K562 (cell line): ENCODE measurements around the gene DDAH2. TPM values are rescaled to one million over a fixed set of nuclear protein-coding genes. Genes with fewer than 3 reads are reported as not detected.

ENCODE experiments used
- ATF1 ChIP-seq, 2 experiments: fragments of 450-650 bp in 1 of 2; IDR thresholded peaks; 2 replicates each; pipeline ENCODE4 v1.6.1; 2016; ENCODE audit warnings: missing compliant biosample characterization in 1 of 2, missing genetic modification characterization in 1 of 2
- BCLAF1 ChIP-seq, 2 experiments: fragments of 450-650 bp in 1 of 2; IDR thresholded peaks; 2 replicates each; pipeline ENCODE4 v1.6.1; 2011 to 2017; ENCODE audit warnings: low read depth in 2 of 2, antibody characterized with exemption in 1 of 2, borderline replicate concordance in 1 of 2, low read length in 1 of 2, mild to moderate bottlenecking in 1 of 2, mixed read lengths in 1 of 2; ENCODE audit not compliant: control insufficient read depth in 1 of 2
- BDP1 ChIP-seq: IDR thresholded peaks from 3 replicates; pipeline ENCODE4 v1.6.1; 2011; ENCODE audit not compliant: insufficient read length, insufficient read depth
- CBX2 ChIP-seq: fragments of 200-600 bp; sonication (generic); IDR thresholded peaks from one replicate; pipeline ENCODE4 v1.6.1; 2012; ENCODE audit warnings: mild to moderate bottlenecking, low read length, inconsistent platforms; ENCODE audit not compliant: insufficient read depth, poor library complexity, severe bottlenecking
- CHD1 ChIP-seq: fragments of 200-600 bp; sonication (generic); IDR thresholded peaks from one replicate; pipeline ENCODE4 v1.6.1; 2012; ENCODE audit warnings: mild to moderate bottlenecking, moderate library complexity, low read length, inconsistent platforms
- ELF2 ChIP-seq: fragments of 250-450 bp; sonication (Bioruptor Pico); IDR thresholded peaks from 2 replicates; pipeline ENCODE4 v1.5.0; 2021; ENCODE audit warnings: mild to moderate bottlenecking
- KHSRP ChIP-seq: fragments of 450-650 bp; IDR thresholded peaks from 2 replicates; pipeline ENCODE4 v1.6.1; 2017
- MLX ChIP-seq, 2 experiments: fragments of 450-650 bp in 1 of 2; sonication (generic) in 1 of 2; formaldehyde crosslinking; conservative IDR thresholded peaks; 2 replicates each; pipeline versions ENCODE4 v1.4.0 to v1.8.1; 2020 to 2022; ENCODE audit warnings: mild to moderate bottlenecking in 1 of 2, missing genetic modification reagents in 1 of 2
- THRB ChIP-seq: fragments of 450-650 bp; formaldehyde crosslinking; conservative IDR thresholded peaks from 2 replicates; pipeline ENCODE4 v1.4.0; 2022; ENCODE audit warnings: mild to moderate bottlenecking, missing genetic modification characterization
- ZBTB12 ChIP-seq: fragments of 250-450 bp; sonication (Bioruptor Pico); IDR thresholded peaks from 2 replicates; pipeline ENCODE4 v1.4.0; 2020
- polyA plus RNA-seq, 8 experiments: library from polyadenylated mRNA; depleted of rRNA in 4 of 8; stranded (reverse) in 5 of 8; unstranded in 3 of 8; fragments of >200 nt; fragmentation: Nextera tagmentation in 2 of 8; fragmentation: Illumina TruSeq in 1 of 8; extraction: Ambion mirVana in 2 of 8; extraction: Trizol in 1 of 8; gene quantifications; 2 replicates each; pipeline versions ENCODE4 v1.2.1 to v1.2.3, GENCODE V29; 2011 to 2014; ENCODE audit warnings: inconsistent platforms in 1 of 8, missing spikeins in 1 of 8
- total RNA-seq, 7 experiments: library from RNA; depleted of rRNA in 6 of 7; stranded (reverse); fragments of >200 nt in 6 of 7; fragmentation: Illumina TruSeq in 2 of 7; extraction: Trizol in 2 of 7; gene quantifications; 2 replicates each; pipeline versions ENCODE4 v1.2.1 to v1.2.3, GENCODE V29; 2011 to 2021; ENCODE audit warnings: low replicate concordance in 1 of 7
- TF ChIP-seq, protein P1 (sequence below): fragments of 450-650 bp; formaldehyde crosslinking; IDR thresholded peaks from 2 replicates; pipeline ENCODE4 v1.4.0; 2020; ENCODE audit warnings: mild to moderate bottlenecking, moderate library complexity
- TF ChIP-seq, protein P2 (sequence below): fragments of 250-450 bp; sonication (Bioruptor Pico); IDR thresholded peaks from 2 replicates; pipeline ENCODE4 v1.5.0; 2022; ENCODE audit warnings: mild to moderate bottlenecking
- TF ChIP-seq, protein P3 (sequence below): sonication (generic); formaldehyde crosslinking; IDR thresholded peaks from 2 replicates; pipeline ENCODE4 v1.8.1; 2023; ENCODE audit warnings: mild to moderate bottlenecking, missing genetic modification reagents

DDAH2 gene
- total and polyA plus RNA-seq, 9 of the 15 experiments (the other 6 are each of a cell fraction or from before 2014, with no cell fraction given): 1.8 to 45.4 (median 21.4) TPM

GRCh38 chr6:31736021-31736767 is 7.1 kb upstream of the DDAH2 start, which contains the start of gene CLIC1 (continued):
- TF ChIP-seq, protein P1, sequence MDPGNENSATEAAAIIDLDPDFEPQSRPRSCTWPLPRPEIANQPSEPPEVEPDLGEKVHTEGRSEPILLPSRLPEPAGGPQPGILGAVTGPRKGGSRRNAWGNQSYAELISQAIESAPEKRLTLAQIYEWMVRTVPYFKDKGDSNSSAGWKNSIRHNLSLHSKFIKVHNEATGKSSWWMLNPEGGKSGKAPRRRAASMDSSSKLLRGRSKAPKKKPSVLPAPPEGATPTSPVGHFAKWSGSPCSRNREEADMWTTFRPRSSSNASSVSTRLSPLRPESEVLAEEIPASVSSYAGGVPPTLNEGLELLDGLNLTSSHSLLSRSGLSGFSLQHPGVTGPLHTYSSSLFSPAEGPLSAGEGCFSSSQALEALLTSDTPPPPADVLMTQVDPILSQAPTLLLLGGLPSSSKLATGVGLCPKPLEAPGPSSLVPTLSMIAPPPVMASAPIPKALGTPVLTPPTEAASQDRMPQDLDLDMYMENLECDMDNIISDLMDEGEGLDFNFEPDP (CRISPR knock-in tag): peak; percentile 81
- no peak for TF ChIP-seq CBX2
- TF ChIP-seq ZBTB12 (CRISPR knock-in tag): no peak
- peak; percentile 91 for TF ChIP-seq THRB
- TF ChIP-seq BCLAF1 (IDR thresholded peaks at IDR 0.05; ENCODE audit: borderline replicate concordance in 1 of 2, control insufficient read depth in 1 of 2, low read depth in 2 of 2, low read length in 1 of 2): no peak
- TF ChIP-seq CHD1: peak; percentile 97
- 0 out of 2 replicates have a peak, but pooled peaks have one; percentile 23 for TF ChIP-seq KHSRP
- peak; percentile 93 for TF ChIP-seq ELF2
- TF ChIP-seq ATF1 (CRISPR knock-in tag; IDR thresholded peaks at IDR 0.05): no peak
- peak; percentile 69 for TF ChIP-seq ATF1 (tag; IDR thresholded peaks at IDR 0.05)
- TF ChIP-seq, protein P2, sequence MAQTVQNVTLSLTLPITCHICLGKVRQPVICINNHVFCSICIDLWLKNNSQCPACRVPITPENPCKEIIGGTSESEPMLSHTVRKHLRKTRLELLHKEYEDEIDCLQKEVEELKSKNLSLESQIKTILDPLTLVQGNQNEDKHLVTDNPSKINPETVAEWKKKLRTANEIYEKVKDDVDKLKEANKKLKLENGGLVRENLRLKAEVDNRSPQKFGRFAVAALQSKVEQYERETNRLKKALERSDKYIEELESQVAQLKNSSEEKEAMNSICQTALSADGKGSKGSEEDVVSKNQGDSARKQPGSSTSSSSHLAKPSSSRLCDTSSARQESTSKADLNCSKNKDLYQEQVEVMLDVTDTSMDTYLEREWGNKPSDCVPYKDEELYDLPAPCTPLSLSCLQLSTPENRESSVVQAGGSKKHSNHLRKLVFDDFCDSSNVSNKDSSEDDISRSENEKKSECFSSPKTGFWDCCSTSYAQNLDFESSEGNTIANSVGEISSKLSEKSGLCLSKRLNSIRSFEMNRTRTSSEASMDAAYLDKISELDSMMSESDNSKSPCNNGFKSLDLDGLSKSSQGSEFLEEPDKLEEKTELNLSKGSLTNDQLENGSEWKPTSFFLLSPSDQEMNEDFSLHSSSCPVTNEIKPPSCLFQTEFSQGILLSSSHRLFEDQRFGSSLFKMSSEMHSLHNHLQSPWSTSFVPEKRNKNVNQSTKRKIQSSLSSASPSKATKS (CRISPR knock-in tag): 0 out of 2 replicates have a peak, but pooled peaks have one; percentile 43
- TF ChIP-seq, protein P3, sequence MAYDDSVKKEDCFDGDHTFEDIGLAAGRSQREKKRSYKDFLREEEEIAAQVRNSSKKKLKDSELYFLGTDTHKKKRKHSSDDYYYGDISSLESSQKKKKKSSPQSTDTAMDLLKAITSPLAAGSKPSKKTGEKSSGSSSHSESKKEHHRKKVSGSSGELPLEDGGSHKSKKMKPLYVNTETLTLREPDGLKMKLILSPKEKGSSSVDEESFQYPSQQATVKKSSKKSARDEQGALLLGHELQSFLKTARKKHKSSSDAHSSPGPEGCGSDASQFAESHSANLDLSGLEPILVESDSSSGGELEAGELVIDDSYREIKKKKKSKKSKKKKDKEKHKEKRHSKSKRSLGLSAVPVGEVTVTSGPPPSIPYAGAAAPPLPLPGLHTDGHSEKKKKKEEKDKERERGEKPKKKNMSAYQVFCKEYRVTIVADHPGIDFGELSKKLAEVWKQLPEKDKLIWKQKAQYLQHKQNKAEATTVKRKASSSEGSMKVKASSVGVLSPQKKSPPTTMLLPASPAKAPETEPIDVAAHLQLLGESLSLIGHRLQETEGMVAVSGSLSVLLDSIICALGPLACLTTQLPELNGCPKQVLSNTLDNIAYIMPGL (CRISPR knock-in tag): peak; percentile 82; the same call in 1 of the 2 replicates
- TF ChIP-seq BDP1: no peak
- TF ChIP-seq MLX (CRISPR knock-in tag; conservative IDR thresholded peaks at IDR 0.05): peak in 1 of 2 experiments; percentile 76; a peak in 1 of 4 replicates
